AG09309 (cell line): ENCODE measurements around the gene TAL1.

Experiments used
- DNase-seq: peaks from one replicate; pipeline ENCODE4 v3.0.0-alpha.2; 2010; ENCODE audit warnings: low read depth
- H3K4me3 ChIP-seq: 2 replicates; pipeline ENCODE4 v1.5.1; 2011; ENCODE audit warnings: mild to moderate bottlenecking, low read depth, low read length, moderate library complexity; ENCODE audit not compliant: control insufficient read depth
- TF ChIP-seq, protein P1 (sequence below): IDR thresholded peaks from 2 replicates; pipeline ENCODE4 v1.5.1; 2011; ENCODE audit warnings: mild to moderate bottlenecking, low read depth, low read length, inconsistent platforms; ENCODE audit not compliant: insufficient read depth, control insufficient read depth; ENCODE audit errors: missing control alignments

TAL1 gene

DNA sequence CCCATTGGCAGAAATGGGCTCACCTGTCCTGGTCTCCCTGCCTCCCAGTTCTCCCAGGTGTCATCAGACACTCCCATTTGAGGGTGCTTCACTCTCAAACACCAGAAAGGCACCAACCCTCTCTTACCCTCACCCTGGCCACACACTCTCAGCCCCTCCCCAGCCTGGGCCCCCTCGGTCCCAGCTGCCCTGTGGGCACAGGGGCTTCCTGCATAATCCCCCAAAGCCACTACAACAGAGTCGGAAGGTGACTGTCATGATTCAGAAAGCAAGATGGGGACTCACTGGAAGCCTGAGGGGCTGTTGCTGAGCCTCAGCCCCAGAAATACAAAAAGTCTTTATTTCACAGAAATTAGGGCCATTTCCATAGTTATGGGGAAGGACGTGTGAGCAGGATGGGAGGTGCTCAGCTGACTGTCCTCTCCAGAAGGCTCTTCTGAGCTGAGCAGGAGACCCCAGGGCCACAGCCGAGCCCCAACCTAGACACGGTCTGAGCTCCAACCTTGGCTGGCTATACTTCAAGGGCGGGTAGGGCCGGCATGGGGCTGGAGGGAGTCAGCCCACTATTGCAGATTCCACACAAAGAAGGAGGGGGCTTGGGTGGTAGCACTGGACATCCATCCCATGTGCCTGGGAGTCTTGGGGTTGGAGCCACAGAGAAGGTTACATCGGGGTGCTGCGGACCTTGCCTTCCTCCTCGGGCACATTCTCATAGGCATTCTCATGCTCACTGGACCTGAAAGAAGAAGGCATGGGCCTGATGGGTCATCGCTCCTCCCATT is 48.5 kb downstream of the TAL1 start:
- no peak overlapping the region for H3K4me3 ChIP-seq
- TF ChIP-seq, protein P1, sequence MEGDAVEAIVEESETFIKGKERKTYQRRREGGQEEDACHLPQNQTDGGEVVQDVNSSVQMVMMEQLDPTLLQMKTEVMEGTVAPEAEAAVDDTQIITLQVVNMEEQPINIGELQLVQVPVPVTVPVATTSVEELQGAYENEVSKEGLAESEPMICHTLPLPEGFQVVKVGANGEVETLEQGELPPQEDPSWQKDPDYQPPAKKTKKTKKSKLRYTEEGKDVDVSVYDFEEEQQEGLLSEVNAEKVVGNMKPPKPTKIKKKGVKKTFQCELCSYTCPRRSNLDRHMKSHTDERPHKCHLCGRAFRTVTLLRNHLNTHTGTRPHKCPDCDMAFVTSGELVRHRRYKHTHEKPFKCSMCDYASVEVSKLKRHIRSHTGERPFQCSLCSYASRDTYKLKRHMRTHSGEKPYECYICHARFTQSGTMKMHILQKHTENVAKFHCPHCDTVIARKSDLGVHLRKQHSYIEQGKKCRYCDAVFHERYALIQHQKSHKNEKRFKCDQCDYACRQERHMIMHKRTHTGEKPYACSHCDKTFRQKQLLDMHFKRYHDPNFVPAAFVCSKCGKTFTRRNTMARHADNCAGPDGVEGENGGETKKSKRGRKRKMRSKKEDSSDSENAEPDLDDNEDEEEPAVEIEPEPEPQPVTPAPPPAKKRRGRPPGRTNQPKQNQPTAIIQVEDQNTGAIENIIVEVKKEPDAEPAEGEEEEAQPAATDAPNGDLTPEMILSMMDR = no peak
- no peak for DNase-seq

DNA sequence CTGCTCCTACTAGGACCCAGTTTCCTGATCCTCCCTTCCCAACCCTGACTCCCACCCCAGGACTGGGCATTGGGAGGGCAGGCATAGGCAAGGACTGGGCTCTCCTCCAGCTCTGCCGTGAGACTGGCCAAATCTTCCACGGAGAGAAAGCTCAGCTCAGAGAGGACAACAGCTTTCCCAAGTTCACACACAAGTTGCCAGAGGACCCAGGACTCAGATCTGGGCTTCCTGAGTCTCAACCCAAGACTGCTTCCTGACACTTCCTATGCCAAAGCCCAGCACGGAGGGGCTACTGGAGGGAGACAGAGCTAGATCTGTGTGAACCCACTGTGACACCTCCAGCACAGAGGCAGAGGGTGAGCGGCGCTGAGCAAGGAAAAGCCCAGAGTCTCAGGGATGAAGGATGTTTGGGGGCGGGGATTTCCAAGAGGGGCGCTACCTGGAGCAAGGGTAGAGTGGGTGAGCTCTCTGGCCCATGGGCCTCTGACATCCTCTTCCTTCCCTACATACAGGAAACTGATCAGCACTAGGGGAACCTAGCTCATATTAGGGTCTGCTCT is 49.3 kb downstream of the TAL1 start:
- DNase-seq = no peak
- TF ChIP-seq, protein P1 = no peak
- no peak overlapping the region for H3K4me3 ChIP-seq

DNA sequence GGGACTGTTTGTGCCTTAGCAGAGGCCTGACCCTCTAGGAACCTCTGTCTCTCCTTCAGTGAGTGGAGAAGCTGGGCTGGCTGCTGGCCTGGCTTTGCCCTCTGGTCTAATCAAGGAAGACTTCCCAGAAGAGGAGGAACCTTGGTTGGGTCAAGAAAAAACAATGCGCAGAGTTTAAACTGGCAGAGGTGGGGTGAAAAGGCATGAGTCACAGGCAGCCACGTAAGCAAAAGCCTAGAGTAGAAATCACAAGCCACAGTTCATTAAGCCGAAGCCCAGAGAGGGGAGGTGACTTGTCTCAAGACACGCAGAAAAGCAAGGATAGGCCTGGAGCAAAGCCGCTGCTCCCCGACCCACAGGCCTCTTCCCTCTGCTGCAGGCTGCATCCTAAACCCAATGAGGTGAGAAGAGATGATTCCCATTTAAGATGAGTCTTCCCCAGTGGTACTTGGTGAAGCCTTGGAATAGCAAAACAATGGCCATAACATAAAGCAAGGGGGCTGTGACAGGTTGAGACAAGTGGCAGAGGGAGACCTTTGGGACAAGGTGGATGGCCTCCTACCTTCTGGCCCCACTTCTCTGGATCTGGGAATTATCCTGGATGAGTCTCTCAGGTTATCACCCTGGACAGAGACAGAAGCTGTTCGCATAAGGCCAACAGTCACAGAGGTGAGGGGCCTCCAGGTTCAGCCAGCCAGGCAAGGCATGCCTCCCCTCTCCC is 49.9 kb downstream of the TAL1 start:
- no peak for DNase-seq
- TF ChIP-seq, protein P1 = no peak
- no peak overlapping the region for H3K4me3 ChIP-seq

- TF ChIP-seq, protein P1 = no peak
- no peak overlapping the region for H3K4me3 ChIP-seq
- no peak for DNase-seq
Measured at GRCh38 chr1:47181095-47181954, 50.7 kb downstream of the TAL1 start.

DNA sequence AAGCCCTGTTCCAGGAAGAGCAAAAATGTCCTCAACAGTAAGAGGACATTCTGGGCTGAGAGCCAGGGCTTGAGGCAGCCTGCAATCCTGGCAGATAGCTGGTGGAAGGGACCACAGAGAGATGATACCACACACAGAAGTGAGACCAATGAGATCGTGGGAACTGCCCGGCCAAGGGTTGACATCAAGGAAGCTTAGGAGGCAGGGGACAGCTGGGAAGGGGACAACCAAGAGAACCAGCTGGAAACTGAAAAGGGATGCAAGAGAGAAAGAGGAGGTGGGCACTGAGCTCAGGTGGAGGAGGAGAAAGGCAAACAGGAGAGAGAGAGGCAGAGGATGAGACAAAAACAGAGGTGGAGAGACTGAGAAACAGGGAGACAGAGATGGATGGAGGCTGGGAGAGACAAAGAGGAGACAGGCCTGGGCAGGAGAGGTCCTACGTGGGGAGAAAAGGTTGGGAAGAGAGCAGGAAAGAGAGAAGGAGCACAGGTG is 51.4 kb downstream of the TAL1 start:
- H3K4me3 ChIP-seq = no peak overlapping the region
- TF ChIP-seq, protein P1 = no peak
- no peak for DNase-seq

DNA sequence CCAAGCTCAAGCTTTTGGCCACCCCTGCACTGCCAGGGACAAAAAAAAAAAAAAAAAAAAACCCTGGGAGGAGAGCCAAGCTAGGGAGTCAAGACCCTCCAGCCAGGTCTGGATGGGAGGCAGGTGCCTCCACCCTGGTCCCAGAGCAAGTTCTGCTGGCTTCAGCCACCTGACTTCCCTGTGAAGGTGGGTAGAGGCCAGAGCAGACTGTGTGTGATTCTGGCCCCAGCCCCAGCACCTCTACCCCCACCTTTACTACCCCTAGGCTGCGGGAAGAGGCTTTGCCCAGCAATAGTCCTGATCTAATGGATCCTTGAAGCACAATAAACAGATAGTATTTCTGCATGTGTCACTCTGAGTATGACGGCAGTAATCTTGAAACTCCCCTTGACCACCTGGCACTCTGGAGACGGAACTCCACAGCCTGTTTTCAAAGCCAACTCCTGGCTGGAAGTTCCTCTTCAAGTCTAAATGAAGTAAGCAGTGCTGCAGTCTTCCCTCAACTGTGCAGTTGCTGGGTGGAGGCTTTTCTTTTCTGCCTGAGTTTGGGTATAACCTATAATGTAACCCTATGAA is 51.9 kb downstream of the TAL1 start:
- no peak overlapping the region; the same call in 1 of the 2 replicates for H3K4me3 ChIP-seq
- DNase-seq = no peak
- TF ChIP-seq, protein P1 = no peak
